Osteoblast (primary cell): ENCODE measurements around the gene CALML5. TPM values are rescaled to one million over a fixed set of nuclear protein-coding genes. Genes with fewer than 3 reads are reported as not detected.

Experiments
- DNase-seq: peaks from one replicate; pipeline ENCODE4 v3.0.0; 2011; ENCODE audit warnings: low spot score, mixed read lengths; ENCODE audit not compliant: insufficient read length; ENCODE audit errors: missing footprints
- H2AFZ ChIP-seq: 2 replicates; pipeline ENCODE4 v1.6.0; 2011; ENCODE audit warnings: mild to moderate bottlenecking, low read length
- H3K27ac ChIP-seq: 2 replicates; pipeline ENCODE4 v1.5.1; 2011; ENCODE audit warnings: mild to moderate bottlenecking, low read depth, low read length, moderate library complexity
- H3K27me3 ChIP-seq: 2 replicates; pipeline ENCODE4 v1.6.0; 2012; ENCODE audit warnings: mild to moderate bottlenecking, control low read depth, inconsistent platforms, low read length, moderate library complexity; ENCODE audit not compliant: insufficient read depth
- H3K36me3 ChIP-seq: 2 replicates; pipeline ENCODE4 v1.5.1; 2011; ENCODE audit warnings: mild to moderate bottlenecking, low read length, control low read depth, moderate library complexity; ENCODE audit not compliant: insufficient read depth
- H3K4me1 ChIP-seq: 2 replicates; pipeline ENCODE4 v1.5.1; 2011; ENCODE audit warnings: mild to moderate bottlenecking, low read length, control low read depth, moderate library complexity; ENCODE audit not compliant: insufficient read depth
- H3K4me2 ChIP-seq: 2 replicates; pipeline ENCODE4 v1.6.0; 2011; ENCODE audit warnings: mild to moderate bottlenecking, low read length; ENCODE audit not compliant: insufficient read depth
- H3K4me3 ChIP-seq: fragments of 200-600 bp; sonication (generic); 3 replicates; pipeline ENCODE4 v1.5.1; 2012; ENCODE audit warnings: mild to moderate bottlenecking, low read length, inconsistent platforms; ENCODE audit not compliant: insufficient read depth
- H3K79me2 ChIP-seq: 2 replicates; pipeline ENCODE4 v1.6.0; 2012; ENCODE audit warnings: mild to moderate bottlenecking, low read length, control low read depth, inconsistent platforms; ENCODE audit not compliant: insufficient read depth
- H3K9me3 ChIP-seq: 2 replicates; pipeline ENCODE4 v1.5.1; 2011; ENCODE audit warnings: low read depth, low read length, control low read depth
- H4K20me1 ChIP-seq: 2 replicates; pipeline ENCODE4 v1.6.0; 2012; ENCODE audit warnings: mild to moderate bottlenecking, low read length, control low read depth; ENCODE audit not compliant: insufficient read depth
- CTCF ChIP-seq: IDR thresholded peaks from 2 replicates; pipeline ENCODE4 v1.5.1; 2011; ENCODE audit warnings: mild to moderate bottlenecking, low read depth, low read length, moderate library complexity; ENCODE audit errors: extremely low read depth
- total RNA-seq: library from RNA; depleted of rRNA; stranded (reverse); fragments of >200 nt; gene quantifications from 2 replicates; pipeline ENCODE4 v1.2.3, GENCODE V29; 2012

CALML5 gene
- total RNA-seq, 1 donor, result not detected

DNA sequence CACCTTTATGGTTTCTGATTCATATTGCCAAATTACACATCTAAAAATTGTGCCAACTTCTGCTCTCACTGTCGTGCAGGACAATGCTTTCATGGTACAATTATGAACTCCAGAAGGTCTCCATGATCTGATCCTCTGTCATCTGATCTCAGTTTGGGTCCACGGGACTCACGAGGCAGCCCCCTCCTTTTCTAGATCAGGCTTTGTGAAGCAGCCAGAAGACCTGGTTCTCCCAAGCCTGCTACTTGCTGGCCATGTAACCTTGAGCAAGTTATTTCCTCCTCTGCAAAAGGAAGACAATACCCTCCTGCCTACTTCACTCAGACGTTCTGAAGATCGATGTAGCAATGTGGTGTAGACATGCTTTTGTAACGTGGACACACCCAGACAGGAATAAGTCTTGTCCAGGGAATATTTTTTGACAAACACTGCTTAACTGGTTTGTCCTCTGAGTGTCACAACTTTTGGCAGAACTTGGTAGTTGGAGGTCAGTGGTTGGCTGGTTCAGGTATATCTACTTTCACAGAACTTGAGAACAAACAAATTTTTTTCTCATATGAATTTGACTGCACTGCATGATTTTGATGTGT is 44.9 kb upstream of the CALML5 start:
- DNase-seq, result no peak

DNA sequence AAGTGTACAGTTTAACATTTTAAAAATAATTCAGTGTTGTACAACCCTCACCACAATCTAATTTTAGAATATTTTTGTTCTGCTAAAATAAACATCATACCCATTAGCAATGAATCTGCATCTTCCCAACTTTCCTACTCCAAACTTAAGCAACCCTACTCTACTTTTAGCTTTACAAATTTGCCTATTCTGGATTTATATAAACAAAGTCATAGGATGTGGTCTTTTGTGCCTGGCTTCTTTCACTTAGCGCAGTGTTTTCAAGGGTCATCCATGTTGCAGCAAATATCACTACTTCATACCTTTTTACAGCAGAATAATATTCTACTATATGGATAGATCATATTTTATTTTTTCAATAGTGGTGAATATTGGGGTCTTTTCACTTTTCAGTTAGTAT is 44.3 kb upstream of the CALML5 start:
- H2AFZ ChIP-seq, result no peak overlapping the region
- no peaks in the 10 kb centered on the region for H3K79me2 ChIP-seq
- H4K20me1 ChIP-seq, result no peaks in the 10 kb centered on the region
- DNase-seq, result peak; percentile 34
- H3K36me3 ChIP-seq, result no peaks in the 10 kb centered on the region
- TF ChIP-seq CTCF, result no peak
- no peak overlapping the region for H3K4me3 ChIP-seq
- H3K4me2 ChIP-seq, result no peak overlapping the region
- H3K27me3 ChIP-seq, result no peaks in the 10 kb centered on the region
- no peaks in the 10 kb centered on the region for H3K9me3 ChIP-seq
- peaks cover 37% of the 10 kb centered on the region for H3K4me1 ChIP-seq
- H3K27ac ChIP-seq, result no peak overlapping the region

More for the DNA sequence above, 44.9 kb upstream of the CALML5 start:
- Histone ChIP-seq H3K27me3 (no peaks in the 10 kb centered on the region), H4K20me1 (no peaks in the 10 kb centered on the region), H3K4me1 (peaks cover 41% of the 10 kb centered on the region), H2AFZ (no peak overlapping the region), H3K4me3 (no peak overlapping the region), H3K36me3 (no peaks in the 10 kb centered on the region), H3K4me2 (no peak overlapping the region), H3K79me2 (no peaks in the 10 kb centered on the region), H3K9me3 (no peaks in the 10 kb centered on the region), H3K27ac (no peak overlapping the region)
- TF ChIP-seq CTCF, result no peak

- peaks cover 25% of the 10 kb centered on the region for H3K4me1 ChIP-seq
- no peaks in the 10 kb centered on the region for H3K79me2 ChIP-seq
- H3K36me3 ChIP-seq, result no peaks in the 10 kb centered on the region
- no peak overlapping the region for H2AFZ ChIP-seq
- no peaks in the 10 kb centered on the region for H4K20me1 ChIP-seq
- no peaks in the 10 kb centered on the region for H3K9me3 ChIP-seq
- no peaks in the 10 kb centered on the region for H3K27me3 ChIP-seq
- DNase-seq, result no peak
- no peak for TF ChIP-seq CTCF
- H3K4me2 ChIP-seq, result no peak overlapping the region
- H3K4me3 ChIP-seq, result no peak overlapping the region
- H3K27ac ChIP-seq, result no peak overlapping the region
These were observed 42.7 kb upstream of the CALML5 start for GRCh38 chr10:5542100-5542499.

DNA sequence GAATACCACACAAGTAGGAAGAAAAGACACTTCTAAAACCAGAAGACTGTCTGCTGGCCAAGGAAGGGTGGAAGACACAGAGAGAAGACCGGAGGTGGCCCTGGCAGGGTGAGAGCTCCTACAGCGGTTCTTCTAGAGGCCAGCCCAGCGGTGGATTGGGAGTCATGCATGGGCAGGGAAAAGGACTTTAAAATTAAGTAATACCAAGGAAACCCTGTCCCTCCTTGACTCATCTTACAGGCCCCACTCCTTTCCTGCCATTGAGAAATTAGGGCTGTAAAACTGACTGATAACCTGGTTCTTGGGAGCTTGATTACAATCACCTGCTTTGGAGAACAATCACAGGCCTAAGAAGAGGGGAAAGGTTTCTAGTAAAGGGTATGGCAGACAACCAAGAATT is 41.5 kb upstream of the CALML5 start:
- DNase-seq, result no peak
- H3K27ac ChIP-seq, result no peak overlapping the region
- no peak overlapping the region for H2AFZ ChIP-seq
- peaks cover 13% of the 10 kb centered on the region for H3K4me1 ChIP-seq
- no peak for TF ChIP-seq CTCF
- no peaks in the 10 kb centered on the region for H3K79me2 ChIP-seq
- H3K27me3 ChIP-seq, result no peaks in the 10 kb centered on the region
- H3K4me3 ChIP-seq, result no peak overlapping the region
- H4K20me1 ChIP-seq, result no peaks in the 10 kb centered on the region
- H3K4me2 ChIP-seq, result no peak overlapping the region
- no peaks in the 10 kb centered on the region for H3K9me3 ChIP-seq
- H3K36me3 ChIP-seq, result no peaks in the 10 kb centered on the region
